Endodermal cell (in vitro differentiated cells): ENCODE measurements around the gene SLAIN1. TPM values are rescaled to one million over a fixed set of nuclear protein-coding genes. Genes with fewer than 3 reads are reported as not detected.

Source experiments
- DNase-seq: peaks from one replicate; pipeline ENCODE4 v3.0.0-alpha.2; 2017
- H3K27ac ChIP-seq: 2 replicates; pipeline ENCODE4 v1.5.1; 2013; ENCODE audit warnings: mild to moderate bottlenecking, low read depth, low read length, moderate library complexity
- H3K27me3 ChIP-seq: 2 replicates; pipeline ENCODE4 v1.6.1; 2013; ENCODE audit warnings: mild to moderate bottlenecking, low read length, moderate library complexity; ENCODE audit not compliant: insufficient read depth, control insufficient read depth, poor library complexity, severe bottlenecking
- H3K36me3 ChIP-seq: 2 replicates; pipeline ENCODE4 v1.7.0; 2013; ENCODE audit warnings: mild to moderate bottlenecking, low read length, moderate library complexity; ENCODE audit not compliant: control insufficient read depth, insufficient read depth
- H3K4me1 ChIP-seq: one replicate; pipeline ENCODE4 v1.7.0; 2013; ENCODE audit warnings: low read length; ENCODE audit not compliant: control insufficient read depth, insufficient read depth
- H3K4me3 ChIP-seq: 2 replicates; pipeline ENCODE4 v1.5.1; 2013; ENCODE audit warnings: mild to moderate bottlenecking, low read length, moderate library complexity
- H3K9ac ChIP-seq: 2 replicates; pipeline ENCODE4 v1.6.1; 2013; ENCODE audit warnings: mild to moderate bottlenecking, low read length, moderate library complexity; ENCODE audit not compliant: poor library complexity, severe bottlenecking; ENCODE audit errors: extremely low read depth
- H3K9me3 ChIP-seq: 2 replicates; pipeline ENCODE4 v1.6.1; 2013; ENCODE audit warnings: mild to moderate bottlenecking, low read length, moderate library complexity; ENCODE audit not compliant: control insufficient read depth
- H3K27ac Mint-ChIP-seq: 2 replicates; pipeline ENCODE4 v1.8.0; 2020; ENCODE audit warnings: mixed read lengths
- H3K27me3 Mint-ChIP-seq: 2 replicates; pipeline ENCODE4 v1.8.0; 2021; ENCODE audit warnings: mild to moderate bottlenecking, mixed read lengths; ENCODE audit not compliant: insufficient read depth
- H3K36me3 Mint-ChIP-seq: 2 replicates; pipeline ENCODE4 v1.8.0; 2020; ENCODE audit warnings: low read depth, mixed read lengths
- H3K4me1 Mint-ChIP-seq: 2 replicates; pipeline ENCODE4 v1.8.0; 2020; ENCODE audit warnings: mixed read lengths
- H3K4me3 Mint-ChIP-seq: 2 replicates; pipeline ENCODE4 v1.8.0; 2020; ENCODE audit warnings: mild to moderate bottlenecking, moderate library complexity, mixed read lengths
- H3K9me3 Mint-ChIP-seq: 2 replicates; pipeline ENCODE4 v1.8.0; 2020; ENCODE audit warnings: mild to moderate bottlenecking, mixed read lengths
- CTCF ChIP-seq: fragments of 200-600 bp; sonication (generic); conservative IDR thresholded peaks from 2 replicates; pipeline ENCODE4 v1.5.0; 2021; ENCODE audit warnings: antibody characterized with exemption, mild to moderate bottlenecking
- WGBS, 2 experiments: methylation state at CpG; one replicate each; pipeline versions ENCODE4 v1.1.5 to v1.1.7; 2013; ENCODE audit warnings: missing lambda C conversion rate in 2 of 2, mixed read lengths in 1 of 2; ENCODE audit not compliant: insufficient coverage in 1 of 2, insufficient read length in 1 of 2; 5-methylcytosine and 5-hydroxymethylcytosine counted together
- total RNA-seq, 2 donors: library from RNA; stranded (reverse); fragmentation: NEBNext Ultra II Directional in 1 of 2; extraction: Animal tissue kit (Norgen Biotek cat#: 25700) in 1 of 2; gene quantifications; 2 replicates in 1 of 2; 3 replicates in 1 of 2; pipeline ENCODE4 v1.2.1, GENCODE V29; 2021

Gene SLAIN1
- total RNA-seq, 2 donors from 2014 or later = 24.0 to 25.7 TPM

- no peaks in the 10 kb centered on the region for H3K27me3 Mint-ChIP-seq
- peaks cover 11% of the 10 kb centered on the region for H3K4me1 Mint-ChIP-seq
- H3K27me3 ChIP-seq = no peaks in the 10 kb centered on the region
- no peak overlapping the region for H3K27ac ChIP-seq
- TF ChIP-seq CTCF = no peak
- H3K9me3 ChIP-seq = no peaks in the 10 kb centered on the region
- peaks cover 2% of the 10 kb centered on the region for H3K36me3 Mint-ChIP-seq
- no peak overlapping the region for H3K9ac ChIP-seq
- no peaks in the 10 kb centered on the region for H3K4me1 ChIP-seq
- no peaks in the 10 kb centered on the region for H3K9me3 Mint-ChIP-seq
- WGBS, 2 experiments = 91 to 100% methylated on average over 2 to 8 of the region's 8 CpGs
- peaks cover 15% of the 10 kb centered on the region for H3K36me3 ChIP-seq
- no peak for DNase-seq
- H3K4me3 Mint-ChIP-seq = no peak overlapping the region
- H3K4me3 ChIP-seq = no peak overlapping the region
- H3K27ac Mint-ChIP-seq = no peak overlapping the region
These were observed 32.2 kb downstream of the SLAIN1 start for GRCh38 chr13:77729502-77730221.

GRCh38 chr13:77730572-77730971 is 33.1 kb downstream of the SLAIN1 start:
- TF ChIP-seq CTCF = no peak
- H3K9me3 Mint-ChIP-seq = no peaks in the 10 kb centered on the region
- H3K9ac ChIP-seq = no peak overlapping the region
- peaks cover 3% of the 10 kb centered on the region for H3K4me1 Mint-ChIP-seq
- WGBS, 2 experiments = 67 to 100% methylated on average over 1 of the region's 1 CpG
- H3K36me3 Mint-ChIP-seq = peaks cover 2% of the 10 kb centered on the region
- no peaks in the 10 kb centered on the region for H3K4me1 ChIP-seq
- no peak overlapping the region for H3K27ac Mint-ChIP-seq
- DNase-seq = no peak
- H3K27me3 ChIP-seq = no peaks in the 10 kb centered on the region
- H3K27me3 Mint-ChIP-seq = no peaks in the 10 kb centered on the region
- no peak overlapping the region for H3K4me3 ChIP-seq
- H3K36me3 ChIP-seq = peaks cover 15% of the 10 kb centered on the region
- H3K9me3 ChIP-seq = no peaks in the 10 kb centered on the region
- no peak overlapping the region for H3K27ac ChIP-seq
- no peak overlapping the region for H3K4me3 Mint-ChIP-seq

- Histone ChIP-seq H3K9ac (no peak overlapping the region), H3K4me3 (no peak overlapping the region), H3K9me3 (no peaks in the 10 kb centered on the region), H3K27me3 (no peaks in the 10 kb centered on the region), H3K27ac (no peak overlapping the region), H3K4me1 (no peaks in the 10 kb centered on the region), H3K36me3 (peaks cover 15% of the 10 kb centered on the region)
- WGBS, 2 experiments = 86% methylated on average over 2 of the region's 2 CpGs; no CpG with 5 or more reads in 1 of the 2 experiments
- no peaks in the 10 kb centered on the region for H3K27me3 Mint-ChIP-seq
- H3K4me1 Mint-ChIP-seq = peaks cover 3% of the 10 kb centered on the region
- H3K4me3 Mint-ChIP-seq = no peak overlapping the region
- no peak for TF ChIP-seq CTCF
- peaks cover 2% of the 10 kb centered on the region for H3K36me3 Mint-ChIP-seq
- H3K27ac Mint-ChIP-seq = no peak overlapping the region
- H3K9me3 Mint-ChIP-seq = no peaks in the 10 kb centered on the region
- DNase-seq = no peak
These were observed 34.8 kb downstream of the SLAIN1 start for GRCh38 chr13:77732287-77732686.
